Measurements from ENCODE around the gene PITX1.
"Not testable (repeated sequence)": the region's sequence is repeated elsewhere in the genome, so short reads cannot be mapped to it uniquely, and the experiment has no call there.

The PITX1 gene

DNA sequence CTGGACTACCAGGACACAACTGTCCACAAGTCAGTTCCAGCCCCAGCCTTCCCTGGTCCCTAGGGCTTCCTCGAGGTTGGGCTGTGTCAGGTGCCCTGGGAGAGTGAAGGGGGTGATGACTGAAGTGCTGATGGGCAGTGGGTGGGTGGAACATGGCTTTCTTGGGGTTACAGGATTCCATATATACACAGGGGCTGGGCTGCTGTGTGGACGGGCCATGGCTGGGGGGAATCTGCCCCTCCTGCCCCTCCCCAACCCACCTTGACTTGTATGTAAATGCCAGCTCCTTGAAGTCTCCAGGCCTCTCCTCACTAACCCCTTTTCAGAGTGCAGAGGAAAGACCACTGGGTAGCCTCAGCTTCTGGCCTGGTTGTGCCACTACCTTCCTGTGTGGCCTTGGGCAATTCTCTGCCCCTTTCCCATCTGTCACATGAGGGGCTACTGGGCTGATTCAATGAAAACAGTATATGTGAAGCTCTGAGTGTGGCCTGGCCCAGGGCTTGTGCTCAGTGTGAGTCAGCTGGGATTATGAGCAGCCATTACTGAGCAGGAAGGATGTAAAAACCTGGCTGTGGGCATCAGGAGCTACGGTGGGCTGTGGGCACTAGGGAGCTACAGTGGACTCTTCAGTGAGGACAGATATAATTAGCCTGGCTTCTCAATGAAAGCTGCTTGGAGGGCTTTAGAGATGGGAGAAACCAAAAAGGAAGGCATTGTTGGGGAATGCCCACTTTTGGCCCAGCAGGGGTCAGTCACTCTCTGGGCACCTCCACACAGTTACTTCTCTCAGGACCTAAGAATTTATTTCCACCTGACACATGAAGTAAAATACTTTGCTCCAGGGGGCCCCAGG lies 23.3 kb downstream of the PITX1 start:
- DNase-seq, result no peak

DNA sequence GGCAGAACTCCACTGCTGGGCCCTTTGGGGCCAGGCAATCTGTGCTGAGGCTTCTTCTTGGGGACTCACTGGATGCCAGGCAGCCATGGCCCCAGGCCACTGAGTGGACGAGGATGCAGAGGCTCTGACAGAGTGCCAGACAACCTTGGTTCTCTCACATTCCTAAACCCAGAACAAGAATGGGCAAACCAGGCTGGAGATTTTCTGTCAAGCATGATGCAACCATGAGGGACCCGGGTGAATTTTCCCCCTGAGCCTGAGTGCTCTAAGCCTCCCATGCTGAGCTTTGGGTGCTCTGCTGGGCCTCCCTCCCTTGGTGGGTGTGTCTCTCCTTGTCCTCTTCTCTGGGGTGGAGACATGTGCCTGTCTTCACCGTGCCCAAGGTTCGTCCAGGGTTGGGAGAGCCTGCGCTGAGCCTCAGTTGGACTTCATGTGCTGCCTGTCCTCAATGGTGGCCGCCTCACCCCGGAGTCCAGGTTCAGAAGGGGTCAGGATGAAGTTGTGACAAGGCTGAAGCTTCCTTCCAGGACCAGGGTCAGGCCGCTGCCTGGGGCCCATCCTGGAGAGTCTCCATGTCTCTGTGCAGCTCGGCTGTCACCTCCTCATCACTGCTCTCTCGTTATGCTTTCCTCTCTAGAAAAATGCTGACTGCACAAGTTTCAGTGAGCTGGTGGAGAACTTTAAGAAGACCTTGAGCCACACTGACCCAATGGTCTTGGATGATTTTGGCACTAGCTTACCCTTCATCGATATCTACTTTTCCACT lies 24.1 kb downstream of the PITX1 start:
- no peak for DNase-seq

DNA sequence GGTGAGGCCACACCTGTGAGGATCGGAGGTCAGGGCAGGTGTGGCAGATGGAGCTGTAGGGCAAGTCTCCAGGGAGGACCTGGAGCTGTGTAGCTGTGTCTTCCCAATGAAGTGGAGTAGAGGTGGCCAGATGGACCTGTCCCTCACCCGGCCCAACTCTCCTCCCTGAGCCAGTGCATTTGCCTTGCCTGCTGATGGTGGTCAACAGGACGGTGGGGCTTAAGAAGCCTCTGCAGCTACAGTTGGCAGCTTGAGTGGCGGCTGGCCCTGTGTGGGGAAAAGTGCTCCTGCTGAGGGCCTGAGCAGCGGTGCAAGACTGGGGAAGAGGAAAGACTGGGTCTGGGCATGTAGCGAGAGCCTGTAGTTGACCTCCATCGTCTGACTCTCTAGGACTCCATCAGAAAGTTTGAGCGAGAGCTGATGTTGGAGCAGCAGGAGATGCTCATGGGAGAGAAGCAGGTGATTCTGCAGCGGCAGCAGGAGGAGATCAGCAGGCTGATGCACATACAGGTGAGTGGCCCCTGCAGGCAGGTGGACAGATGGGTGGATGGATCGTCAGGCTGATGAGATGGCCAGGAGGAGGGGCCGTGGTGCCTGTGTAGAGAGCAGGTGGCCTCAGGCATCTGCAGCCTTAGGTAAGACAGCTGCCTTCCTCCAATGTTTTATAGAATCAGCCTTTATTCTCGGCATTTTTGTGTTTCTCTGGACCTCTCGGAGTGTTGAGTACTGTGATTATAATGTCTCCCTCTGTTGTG lies 24.9 kb downstream of the PITX1 start:
- DNase-seq, result no peak

DNA sequence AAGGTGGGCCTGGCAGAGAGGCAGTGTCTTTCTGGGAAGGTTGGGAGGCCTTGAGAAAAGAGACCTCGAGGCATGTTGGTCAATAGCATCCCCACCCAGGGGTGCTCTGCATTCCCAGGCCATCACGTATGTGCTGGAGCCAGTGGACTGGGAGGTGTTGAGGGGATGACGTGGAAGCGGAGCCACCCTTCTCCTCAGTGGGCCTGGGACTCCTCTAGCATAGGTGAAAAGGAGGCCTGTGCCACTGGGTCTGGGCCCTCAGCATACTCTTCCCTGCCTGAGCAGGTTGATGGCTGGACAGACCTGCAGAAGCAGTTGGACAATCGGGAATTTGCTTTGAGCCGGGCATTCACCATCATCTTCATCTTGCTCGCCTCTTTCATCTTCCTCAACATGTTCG lies 25.5 kb downstream of the PITX1 start:
- DNase-seq, result no peak

DNA sequence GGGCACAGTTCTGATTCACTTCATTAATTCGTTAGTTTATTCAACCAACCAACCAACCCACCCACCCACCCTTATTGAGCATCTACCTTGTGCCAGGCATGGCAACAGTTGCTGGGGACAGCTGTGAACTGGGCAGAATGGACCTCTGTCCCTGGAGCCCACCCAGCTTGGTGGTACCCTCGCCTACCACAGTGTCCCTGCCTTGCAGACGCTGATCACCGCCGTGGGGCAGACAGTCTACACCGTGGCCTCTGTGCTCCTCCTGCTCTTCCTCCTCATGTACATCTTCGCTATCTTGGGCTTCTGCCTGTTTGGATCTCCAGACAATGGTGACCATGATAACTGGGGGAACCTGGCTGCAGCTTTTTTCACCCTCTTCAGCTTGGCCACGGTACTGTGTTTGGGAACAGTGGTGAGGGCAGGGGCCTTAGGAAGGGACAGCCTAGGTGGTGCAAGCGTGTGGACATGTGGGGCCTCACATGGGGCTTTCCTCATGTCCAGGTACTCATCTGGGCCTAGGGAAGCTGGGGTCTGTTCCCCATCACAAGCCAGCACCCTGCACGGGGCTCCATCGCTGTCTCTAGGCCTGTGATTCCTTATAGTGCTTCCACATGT lies 26.2 kb downstream of the PITX1 start:
- DNase-seq, result no peak

DNA sequence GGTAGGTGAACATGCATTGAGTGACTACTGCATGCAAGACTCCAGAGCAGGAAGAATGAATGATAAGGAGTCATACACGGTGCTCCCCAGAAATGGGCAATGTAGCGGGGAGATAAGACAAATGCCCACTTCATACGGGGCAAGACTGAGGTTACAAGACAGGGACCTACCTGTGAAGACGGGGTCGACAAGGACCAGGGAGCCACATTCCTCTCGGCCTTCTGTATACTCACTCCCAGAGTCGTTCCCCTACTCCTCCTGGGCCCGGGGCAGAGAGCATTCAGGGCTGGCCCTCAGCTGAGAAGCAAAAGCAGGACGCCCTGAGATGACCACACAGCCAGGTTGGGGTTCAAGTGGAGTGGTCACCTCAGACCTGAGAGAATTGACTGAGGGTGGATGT lies 26.7 kb downstream of the PITX1 start:
- DNase-seq, result no peak

DNA sequence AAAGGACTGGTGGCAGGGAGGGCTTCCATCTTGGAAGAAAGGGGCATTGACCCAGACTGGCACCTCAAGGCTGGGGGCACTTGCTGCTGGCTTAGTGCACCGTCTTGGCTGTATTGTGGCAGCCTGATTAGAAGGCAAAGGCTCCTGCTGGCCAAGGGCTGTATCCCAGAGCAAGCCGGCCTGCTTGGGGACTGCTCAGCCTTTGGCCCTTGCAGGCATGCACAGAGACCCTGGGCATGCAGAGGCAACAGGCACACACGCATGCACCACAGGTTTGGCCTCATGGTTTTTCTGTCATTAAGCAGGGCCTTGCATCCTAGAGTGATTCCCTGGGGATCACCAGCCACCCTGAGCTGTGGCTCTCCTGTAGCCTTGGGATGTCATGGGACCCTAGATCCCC lies 29.0 kb downstream of the PITX1 start:
- DNase-seq, result no peak

DNA sequence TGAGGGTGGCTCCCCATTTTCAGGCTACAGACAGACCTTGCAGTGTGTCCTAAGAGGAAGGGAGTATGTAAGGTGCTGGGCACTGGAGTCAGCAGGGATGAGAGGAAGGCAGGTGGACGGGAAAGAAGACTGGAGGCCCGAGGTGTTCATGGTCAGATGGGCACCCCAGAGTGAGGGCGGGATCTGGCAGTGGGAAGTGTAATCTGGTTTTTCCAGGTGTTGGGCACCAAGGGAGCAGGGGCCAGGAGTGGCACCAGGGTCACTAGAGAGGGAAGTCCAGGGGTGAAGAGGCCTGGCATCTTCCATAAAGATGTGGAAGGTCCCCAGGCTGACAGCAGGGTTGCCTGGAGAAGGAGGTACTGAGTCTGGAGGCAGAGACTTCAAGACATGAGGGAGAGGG lies 29.7 kb downstream of the PITX1 start:
- no peak for DNase-seq

DNA sequence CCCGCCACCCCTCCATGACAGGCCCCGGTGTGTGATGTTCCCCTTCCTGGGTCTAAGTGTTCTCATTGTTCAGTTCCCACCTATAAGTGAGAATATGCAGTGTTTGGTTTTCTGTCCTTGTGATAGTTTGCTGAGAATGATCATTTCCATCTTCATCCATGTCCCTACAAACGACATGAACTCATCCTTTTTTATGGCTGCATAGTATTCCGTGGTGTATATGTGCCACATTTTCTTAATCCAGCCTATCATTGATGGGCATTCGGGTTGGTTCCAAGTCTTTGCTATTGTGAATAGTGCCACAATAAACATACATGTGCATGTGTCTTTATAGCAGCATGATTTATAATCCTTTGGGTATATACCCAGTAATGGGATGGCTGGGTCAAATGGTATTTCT lies 36.0 kb downstream of the PITX1 start:
- DNase-seq, result not testable (repeated sequence)

DNA sequence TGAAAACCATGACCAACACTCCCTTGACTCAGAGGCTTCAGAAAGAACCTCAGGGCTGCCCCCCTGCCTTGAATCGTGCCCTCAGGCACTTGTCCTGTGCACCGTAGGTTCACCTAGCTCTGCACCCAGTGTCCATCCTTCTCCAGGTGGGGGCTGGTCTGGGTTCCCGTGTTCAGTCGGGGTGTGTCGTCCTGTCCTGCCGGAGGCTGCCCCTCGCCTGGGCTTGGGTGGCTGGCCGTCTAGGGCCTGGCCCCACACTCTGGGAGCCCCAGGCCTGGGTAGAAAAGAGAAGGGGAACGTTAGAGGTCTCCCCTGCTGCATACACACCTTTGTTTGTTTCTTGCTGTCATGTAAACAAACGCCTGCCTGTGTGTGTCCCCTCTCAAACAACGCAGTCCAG lies 37.0 kb downstream of the PITX1 start:
- no peak for DNase-seq

DNA sequence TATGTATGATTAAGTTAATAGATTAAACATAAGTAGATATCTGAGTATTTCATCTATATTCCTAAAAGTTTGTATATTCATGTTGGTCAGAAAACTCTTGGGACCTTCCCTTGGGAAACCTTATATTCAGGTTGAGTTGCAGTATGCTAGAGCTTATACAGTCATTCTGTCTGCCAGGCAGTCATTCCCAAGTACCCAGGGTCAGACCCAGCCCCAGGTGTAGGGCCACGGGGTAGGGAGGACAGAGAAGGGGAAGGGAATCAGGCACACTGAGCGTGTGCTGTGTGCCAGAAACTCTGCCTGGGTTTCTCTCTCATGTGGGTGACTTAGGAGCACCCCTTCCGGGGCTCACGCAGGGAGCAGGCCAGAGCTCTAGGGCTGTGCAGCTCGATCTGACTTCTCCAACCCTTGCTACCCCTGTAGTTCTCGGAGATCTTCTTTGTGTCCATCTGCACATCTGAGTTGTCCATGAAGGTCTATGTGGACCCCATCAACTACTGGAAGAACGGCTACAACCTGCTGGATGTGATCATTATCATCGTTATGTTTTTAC lies 38.1 kb downstream of the PITX1 start:
- no peak for DNase-seq

DNA sequence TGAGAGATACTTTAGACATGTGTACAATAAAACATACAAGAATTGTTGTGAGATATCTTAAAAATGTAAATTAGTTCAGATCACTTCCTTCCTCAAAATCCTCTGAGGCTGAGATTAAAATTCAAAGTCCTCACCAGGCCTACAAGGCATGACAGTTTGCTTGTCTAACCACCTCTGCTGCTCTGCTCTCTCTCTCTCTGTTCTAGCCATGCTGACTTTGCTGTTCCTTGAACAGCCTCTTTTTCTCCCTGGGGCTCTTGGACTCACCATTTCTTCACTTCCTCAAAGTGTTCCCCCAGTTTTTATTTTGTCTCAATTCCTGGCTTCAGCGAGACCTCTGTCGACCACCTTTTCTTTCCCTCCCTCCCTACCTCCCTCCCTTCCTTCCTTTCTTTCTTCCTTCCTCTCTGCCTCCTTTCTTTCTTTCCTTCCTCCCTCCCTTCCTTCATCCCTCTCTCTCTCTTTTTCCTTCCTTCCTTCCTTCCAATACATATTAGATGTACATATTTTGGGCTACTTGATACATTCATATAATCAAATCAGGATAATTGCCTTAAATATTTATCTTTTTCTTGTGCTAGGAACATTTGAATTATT lies 39.4 kb downstream of the PITX1 start:
- no peak for DNase-seq

DNA sequence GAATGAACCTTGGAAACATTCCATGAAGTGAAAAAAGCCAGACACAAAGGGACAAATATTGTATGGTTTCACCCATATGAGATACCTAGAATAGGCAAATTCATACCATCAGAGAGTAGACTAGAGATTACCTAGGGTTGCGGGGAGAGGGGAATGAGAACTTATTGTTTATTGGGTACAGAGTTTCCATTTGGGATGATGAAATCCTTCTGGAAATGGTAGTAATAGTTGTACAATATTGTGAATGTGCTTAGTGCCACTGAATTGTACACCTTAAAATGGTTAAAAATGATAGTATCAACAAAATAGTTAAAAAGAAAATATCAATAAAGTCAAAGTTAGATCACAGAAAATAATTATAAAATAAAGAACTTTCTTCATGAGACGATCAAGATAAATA lies 40.9 kb downstream of the PITX1 start:
- no peak for DNase-seq

DNA sequence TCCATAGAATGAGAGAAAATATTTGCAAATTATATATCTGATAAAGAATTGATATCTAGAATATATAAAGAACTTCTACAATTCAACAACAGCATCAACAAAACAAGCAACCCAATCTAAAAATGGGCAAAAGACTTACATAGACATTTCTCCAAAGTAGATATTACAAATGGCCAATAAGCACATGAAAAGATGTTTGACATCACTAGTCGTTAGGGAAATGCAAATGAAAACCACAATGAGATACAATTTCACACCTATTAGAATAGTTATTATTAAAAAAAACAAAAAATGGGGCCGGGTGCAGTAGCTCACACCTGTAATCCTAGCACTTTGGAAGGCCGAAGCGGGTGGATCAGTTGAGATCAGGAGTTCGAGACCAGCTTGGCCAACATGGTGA lies 41.9 kb downstream of the PITX1 start:
- DNase-seq, result no peak

DNA sequence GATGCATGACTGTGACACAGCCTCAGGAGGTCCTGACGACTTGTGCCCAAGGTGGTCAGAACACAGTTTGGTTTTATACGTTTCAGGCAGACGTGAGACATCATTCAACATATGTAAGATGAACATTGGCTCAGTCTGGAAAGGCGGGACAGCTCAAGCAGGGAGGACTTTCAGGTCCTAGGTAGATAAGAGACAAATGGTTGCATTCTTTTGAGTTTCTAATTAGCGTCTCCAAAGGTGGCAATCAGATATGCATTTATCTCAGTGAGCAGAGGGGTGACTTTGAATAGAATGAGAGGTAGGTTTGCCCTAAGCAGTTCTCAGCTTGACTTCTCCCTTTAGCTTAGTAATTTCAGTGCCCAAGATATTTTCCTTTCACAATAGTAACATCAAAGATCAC lies 43.8 kb downstream of the PITX1 start:
- not testable (repeated sequence) for DNase-seq

DNA sequence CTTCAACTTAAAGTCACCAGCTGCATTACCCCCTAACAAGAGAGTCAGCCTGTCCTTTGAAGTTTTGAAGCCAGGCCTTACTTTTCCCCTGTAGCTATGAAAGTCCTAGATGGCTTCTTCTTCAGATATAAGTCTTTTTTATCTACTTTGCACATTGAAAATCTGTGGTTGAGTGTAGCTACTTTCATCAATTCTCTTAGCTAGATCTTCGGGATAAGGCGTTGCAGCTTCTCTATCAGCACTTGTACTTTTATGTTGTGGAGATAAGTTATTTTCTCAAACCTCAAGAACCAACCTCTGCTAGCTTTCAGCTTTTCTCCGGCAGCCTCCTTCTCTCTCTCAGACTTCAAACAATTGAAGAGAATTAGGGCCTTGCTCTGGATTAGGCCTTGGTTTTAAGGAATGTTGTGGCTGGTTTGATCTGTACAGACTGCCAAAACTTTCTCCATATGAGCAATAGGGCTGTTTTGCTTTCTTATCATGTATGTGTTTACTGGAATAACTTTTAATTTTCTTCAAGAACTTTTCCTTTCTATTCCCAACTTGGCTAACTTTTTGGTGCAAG lies 44.7 kb downstream of the PITX1 start:
- no peak for DNase-seq

DNA sequence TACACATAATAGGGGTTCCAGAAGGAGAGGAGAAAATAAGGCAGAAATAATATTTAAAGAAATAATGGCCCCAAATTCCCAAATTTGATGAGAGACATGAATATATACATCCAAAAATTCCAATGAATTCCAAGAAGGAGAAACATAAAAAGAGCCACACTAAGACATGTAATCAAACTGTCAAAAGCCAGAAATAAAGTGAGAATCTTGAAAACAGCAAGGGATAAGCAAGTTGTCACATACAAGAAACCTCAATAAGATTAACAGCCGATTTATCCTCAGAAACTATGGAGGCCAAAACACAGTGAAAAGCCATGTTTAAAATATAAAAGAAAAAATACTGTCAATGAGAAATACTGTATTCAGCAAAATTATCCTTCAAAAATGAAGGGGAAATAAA lies 51.8 kb downstream of the PITX1 start:
- no peak for DNase-seq

DNA sequence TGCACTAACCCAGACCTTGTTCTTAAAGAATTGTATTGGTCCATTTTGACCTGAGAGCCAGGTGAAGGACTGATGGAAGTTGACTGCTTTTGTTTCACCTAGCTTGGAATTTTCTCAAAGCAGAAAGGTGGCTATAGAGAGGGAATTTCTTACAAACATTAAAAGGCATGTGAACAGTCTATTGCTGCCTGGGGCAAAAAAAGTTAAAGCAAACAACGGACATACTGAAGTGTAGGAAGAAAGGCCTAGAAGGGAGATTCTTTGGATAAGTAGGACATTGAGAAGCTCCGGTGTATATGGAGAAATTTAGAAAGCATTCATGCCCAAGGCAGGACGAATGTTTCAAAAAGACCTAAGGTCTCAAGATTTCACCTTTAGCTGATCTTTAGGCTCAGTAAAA lies 54.6 kb downstream of the PITX1 start:
- no peak for DNase-seq

All from amygdala (tissue), 56 donors.